Heart left ventricle (tissue), 13 donors: ENCODE data around the gene APOF.

ENCODE experiments used
- POLR2A ChIP-seq, 2 donors: fragments of 450-650 bp; IDR thresholded peaks; one replicate each; pipeline ENCODE4 v1.6.1; 2017; ENCODE audit warnings: antibody characterized with exemption in 2 of 2, mild to moderate bottlenecking in 2 of 2, moderate library complexity in 2 of 2
- TF ChIP-seq, protein P1 (sequence below), 12 donors: fragments of 200-600 bp; sonication (generic) in 4 of 12; IDR thresholded peaks; one replicate each; pipeline versions ENCODE4 v1.5.0 to v1.8.0; 2018 to 2022; ENCODE audit warnings: antibody characterized with exemption in 12 of 12, mild to moderate bottlenecking in 5 of 12
- donor health status: ischemic (EF 13 %, LVEDD 7.1; RV severe dilation, severe dysfunction).
- donor health status: DM: no; HTN: yes; CAD: no.
- donor health status: DM: no; HTN: no; CAD: no.
- donor health status: ischemic (EF 25% LVEDD 6.9; RV normal size, moderate dysfunction).
- donor health status: ischemic (EF 25% LVEDD 5.7; RV mildly dilated, moderate dysfunction).
- donor health status: ischemic (EF 35%, LVEDD 5.7; RV mildly dilated, moderate dysfunction).
- donor health status: nonischemic (EF 11% LVEDD 7.7; RV severe dilation, severe dysfunction).
- donor health status: DM: yes; HTN: yes; CAD: no.
- donor health status: PGD.
- donor health status: ischemic (EF 29% LVEDD 5.4; RV normal size, mild dysfunction).
- donor health status: nonischemic (EF 23%, LVEDD 6.1; RV moderate dilation, normal function).

- TF ChIP-seq, protein P1, sequence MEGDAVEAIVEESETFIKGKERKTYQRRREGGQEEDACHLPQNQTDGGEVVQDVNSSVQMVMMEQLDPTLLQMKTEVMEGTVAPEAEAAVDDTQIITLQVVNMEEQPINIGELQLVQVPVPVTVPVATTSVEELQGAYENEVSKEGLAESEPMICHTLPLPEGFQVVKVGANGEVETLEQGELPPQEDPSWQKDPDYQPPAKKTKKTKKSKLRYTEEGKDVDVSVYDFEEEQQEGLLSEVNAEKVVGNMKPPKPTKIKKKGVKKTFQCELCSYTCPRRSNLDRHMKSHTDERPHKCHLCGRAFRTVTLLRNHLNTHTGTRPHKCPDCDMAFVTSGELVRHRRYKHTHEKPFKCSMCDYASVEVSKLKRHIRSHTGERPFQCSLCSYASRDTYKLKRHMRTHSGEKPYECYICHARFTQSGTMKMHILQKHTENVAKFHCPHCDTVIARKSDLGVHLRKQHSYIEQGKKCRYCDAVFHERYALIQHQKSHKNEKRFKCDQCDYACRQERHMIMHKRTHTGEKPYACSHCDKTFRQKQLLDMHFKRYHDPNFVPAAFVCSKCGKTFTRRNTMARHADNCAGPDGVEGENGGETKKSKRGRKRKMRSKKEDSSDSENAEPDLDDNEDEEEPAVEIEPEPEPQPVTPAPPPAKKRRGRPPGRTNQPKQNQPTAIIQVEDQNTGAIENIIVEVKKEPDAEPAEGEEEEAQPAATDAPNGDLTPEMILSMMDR (IDR thresholded peaks at IDR 0.05) = no peak
- no peak for TF ChIP-seq POLR2A (IDR thresholded peaks at IDR 0.05)
These were observed 29.1 kb upstream of the APOF start for GRCh38 chr12:56391721-56392120.
